Sigmoid colon (tissue), 7 donors: ENCODE data around the gene CALHM5. TPM values are rescaled to one million over a fixed set of nuclear protein-coding genes. Genes with fewer than 3 reads are reported as not detected.

Experiments
- DNase-seq: peaks from one replicate; pipeline ENCODE4 v3.0.0-alpha.2; 2019
- H3K27ac ChIP-seq, 4 donors: fragments of 200-600 bp; sonication (generic); one replicate each; pipeline ENCODE4 v1.5.1; 2016 to 2019; ENCODE audit warnings: mild to moderate bottlenecking in 1 of 4
- H3K27me3 ChIP-seq, 3 donors: fragments of 200-600 bp; sonication (generic); one replicate each; pipeline ENCODE4 v1.5.1; 2019; ENCODE audit warnings: mild to moderate bottlenecking in 1 of 3
- H3K36me3 ChIP-seq, 4 donors: fragments of 200-600 bp; sonication (generic); one replicate each; pipeline ENCODE4 v1.5.1; 2016 to 2019
- H3K4me1 ChIP-seq, 4 donors: fragments of 200-600 bp; sonication (generic); one replicate each; pipeline ENCODE4 v1.5.1; 2017 to 2019
- H3K4me3 ChIP-seq, 4 donors: fragments of 200-600 bp; sonication (generic); one replicate each; pipeline ENCODE4 v1.5.1; 2017 to 2019; ENCODE audit warnings: mild to moderate bottlenecking in 2 of 4, moderate library complexity in 1 of 4
- H3K9me3 ChIP-seq, 4 donors: fragments of 200-600 bp in 3 of 4; sonication (generic) in 3 of 4; one replicate each; pipeline versions ENCODE4 v1.5.1 to v1.6.1; 2013 to 2019
- EP300 ChIP-seq, 4 donors: sonication (generic); formaldehyde crosslinking; IDR thresholded peaks; one replicate each; pipeline ENCODE4 v1.6.1; 2017; ENCODE audit warnings: antibody characterized with exemption in 4 of 4
- POLR2A ChIP-seq, 2 donors: fragments of 450-650 bp; IDR thresholded peaks; one replicate each; pipeline ENCODE4 v1.6.1; 2016; ENCODE audit warnings: antibody characterized with exemption in 2 of 2, mild to moderate bottlenecking in 2 of 2, moderate library complexity in 2 of 2
- POLR2AphosphoS5 ChIP-seq, 4 donors: sonication (generic); formaldehyde crosslinking; IDR thresholded peaks; one replicate each; pipeline ENCODE4 v1.6.1; 2017; ENCODE audit warnings: antibody characterized with exemption in 4 of 4
- WGBS, 2 donors: extraction: QIAGEN DNeasy Blood & Tissue Kit; methylation state at CpG; one replicate each; pipeline ENCODE4 v1.1.7; 2013; 5-methylcytosine and 5-hydroxymethylcytosine counted together
- intact Hi-C: fragments of 100-400 bp; cut with DNase I; formaldehyde crosslinking; loops from one replicate; pipeline ENCODE4 v1.15.1; 2023
- polyA plus RNA-seq, 3 donors: library from polyadenylated mRNA; stranded (reverse); fragments of 200-250 nt; gene quantifications; one replicate each; pipeline ENCODE4 v1.2.3, GENCODE V29; 2013
- total RNA-seq, 4 donors: library from RNA; depleted of rRNA; stranded (reverse); fragments of >200 nt; gene quantifications; one replicate each; pipeline ENCODE4 v1.1.0, GENCODE V29; 2016
- TF ChIP-seq, protein P1 (sequence below), 4 experiments: fragments of 450-650 bp in 3 of 4; fragments of 200-600 bp in 1 of 4; IDR thresholded peaks; one replicate each; pipeline ENCODE4 v1.5.1; 2016 to 2019; ENCODE audit warnings: antibody characterized with exemption in 4 of 4, mild to moderate bottlenecking in 3 of 4, moderate library complexity in 2 of 4
- donor health status: healthy with polysubstance abuse.
- donor health status: Bipolar disorder and iron deficiency.
- donor health status: healthy.

The CALHM5 gene
- total and polyA plus RNA-seq, 7 donors: 0.23 to 2.5 (median 1.5) TPM

DNA sequence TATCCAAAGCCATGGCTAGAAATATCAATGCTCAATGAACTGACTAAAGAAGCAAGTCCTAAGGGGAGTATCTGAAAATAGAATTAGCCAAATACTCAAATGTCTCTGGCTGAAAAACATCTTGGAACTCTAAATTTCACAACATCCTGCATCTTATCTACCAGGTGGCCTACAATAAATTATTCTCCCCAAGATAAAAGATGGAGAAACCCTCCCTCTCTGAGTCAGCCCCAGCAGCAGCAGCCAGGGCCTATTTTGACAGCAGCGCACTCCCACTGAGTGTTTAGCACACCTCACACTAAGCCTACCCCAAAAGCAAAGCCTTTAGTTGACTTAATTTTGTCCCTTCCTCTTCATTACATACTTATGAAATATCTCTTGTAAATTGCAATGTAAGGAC is 44.3 kb upstream of the CALHM5 start:
- TF ChIP-seq, protein P1, sequence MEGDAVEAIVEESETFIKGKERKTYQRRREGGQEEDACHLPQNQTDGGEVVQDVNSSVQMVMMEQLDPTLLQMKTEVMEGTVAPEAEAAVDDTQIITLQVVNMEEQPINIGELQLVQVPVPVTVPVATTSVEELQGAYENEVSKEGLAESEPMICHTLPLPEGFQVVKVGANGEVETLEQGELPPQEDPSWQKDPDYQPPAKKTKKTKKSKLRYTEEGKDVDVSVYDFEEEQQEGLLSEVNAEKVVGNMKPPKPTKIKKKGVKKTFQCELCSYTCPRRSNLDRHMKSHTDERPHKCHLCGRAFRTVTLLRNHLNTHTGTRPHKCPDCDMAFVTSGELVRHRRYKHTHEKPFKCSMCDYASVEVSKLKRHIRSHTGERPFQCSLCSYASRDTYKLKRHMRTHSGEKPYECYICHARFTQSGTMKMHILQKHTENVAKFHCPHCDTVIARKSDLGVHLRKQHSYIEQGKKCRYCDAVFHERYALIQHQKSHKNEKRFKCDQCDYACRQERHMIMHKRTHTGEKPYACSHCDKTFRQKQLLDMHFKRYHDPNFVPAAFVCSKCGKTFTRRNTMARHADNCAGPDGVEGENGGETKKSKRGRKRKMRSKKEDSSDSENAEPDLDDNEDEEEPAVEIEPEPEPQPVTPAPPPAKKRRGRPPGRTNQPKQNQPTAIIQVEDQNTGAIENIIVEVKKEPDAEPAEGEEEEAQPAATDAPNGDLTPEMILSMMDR (IDR thresholded peaks at IDR 0.05): no peak
- TF ChIP-seq POLR2A (IDR thresholded peaks at IDR 0.05): no peak
- no peak for TF ChIP-seq POLR2AphosphoS5 (IDR thresholded peaks at IDR 0.05)
- TF ChIP-seq EP300 (IDR thresholded peaks at IDR 0.05): no peak
- H3K27ac ChIP-seq: no peak overlapping the region
- H3K36me3 ChIP-seq: no peaks in the 10 kb centered on the region
- peaks cover 0 to 14% (median 0%) of the 10 kb centered on the region in 3 donors for H3K27me3 ChIP-seq
- H3K4me3 ChIP-seq: no peak overlapping the region
- H3K9me3 ChIP-seq: no peaks in the 10 kb centered on the region
- no peak for DNase-seq
- intact Hi-C loops: no loop called here
- 94 to 99% methylated on average over 1 of the region's 1 CpG for WGBS, 2 donors
- peaks cover 0 to 5% (median 1%) of the 10 kb centered on the region in 4 donors for H3K4me1 ChIP-seq

DNA sequence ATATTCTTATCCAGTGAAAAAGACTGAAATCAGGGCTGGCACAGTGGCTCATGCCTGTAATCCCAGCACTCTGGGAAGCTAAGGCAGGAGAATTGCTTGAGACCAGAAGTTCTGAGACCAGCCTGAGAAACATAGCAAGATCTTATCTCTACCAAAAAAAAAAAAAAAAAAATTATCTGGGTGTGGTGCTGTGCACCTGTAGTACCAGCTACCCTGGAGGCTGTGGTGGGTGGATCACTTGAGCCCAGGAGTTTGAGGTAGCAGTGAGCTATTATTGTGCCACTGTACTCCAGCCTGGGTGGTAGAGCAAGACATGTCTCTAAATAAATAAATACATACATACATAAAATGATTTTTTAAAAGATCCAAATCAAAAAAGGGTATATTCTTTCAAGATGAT is 43.9 kb upstream of the CALHM5 start:
- intact Hi-C loops: no loop called here
- H3K4me1 ChIP-seq: peaks cover 0 to under 1% (median 0%) of the 10 kb centered on the region in 4 donors
- peaks cover 0 to 10% (median 0%) of the 10 kb centered on the region in 3 donors for H3K27me3 ChIP-seq
- H3K36me3 ChIP-seq: no peaks in the 10 kb centered on the region
- no peak for DNase-seq
- TF ChIP-seq EP300 (IDR thresholded peaks at IDR 0.05): no peak
- no peak for TF ChIP-seq POLR2AphosphoS5 (IDR thresholded peaks at IDR 0.05)
- TF ChIP-seq POLR2A (IDR thresholded peaks at IDR 0.05): no peak
- TF ChIP-seq, protein P1 (IDR thresholded peaks at IDR 0.05): no peak
- H3K27ac ChIP-seq: no peak overlapping the region
- H3K4me3 ChIP-seq: no peak overlapping the region
- H3K9me3 ChIP-seq: no peaks in the 10 kb centered on the region

DNA sequence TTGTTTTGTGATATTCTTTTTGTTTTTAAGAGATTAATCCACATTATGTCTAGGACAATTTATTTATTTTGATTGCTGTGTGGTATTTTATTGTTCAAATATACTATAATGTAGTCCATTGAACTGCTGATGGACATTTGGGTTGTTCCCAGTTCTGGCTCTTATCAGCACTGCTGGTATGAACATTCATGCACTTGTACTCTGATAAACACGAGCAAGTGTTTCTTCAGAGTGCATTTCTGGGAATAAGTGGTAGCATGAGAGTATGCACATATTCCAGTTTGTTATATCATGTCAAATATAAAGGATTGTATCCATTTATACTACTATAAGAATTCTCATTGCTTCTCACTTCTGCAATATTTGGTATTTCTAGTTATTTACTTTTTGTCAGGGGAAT is 43.1 kb upstream of the CALHM5 start:
- H3K4me3 ChIP-seq: no peak overlapping the region
- H3K27ac ChIP-seq: no peak overlapping the region
- H3K9me3 ChIP-seq: no peaks in the 10 kb centered on the region
- no peak for DNase-seq
- 79 to 86% methylated on average over 1 of the region's 1 CpG for WGBS, 2 donors
- TF ChIP-seq POLR2A (IDR thresholded peaks at IDR 0.05) (no peak), POLR2AphosphoS5 (IDR thresholded peaks at IDR 0.05) (no peak)
- no peaks in the 10 kb centered on the region for H3K36me3 ChIP-seq
- intact Hi-C loops: no loop called here
- peaks cover 0 to 2% (median 0%) of the 10 kb centered on the region in 3 donors for H3K27me3 ChIP-seq
- H3K4me1 ChIP-seq: no peaks in the 10 kb centered on the region

DNA sequence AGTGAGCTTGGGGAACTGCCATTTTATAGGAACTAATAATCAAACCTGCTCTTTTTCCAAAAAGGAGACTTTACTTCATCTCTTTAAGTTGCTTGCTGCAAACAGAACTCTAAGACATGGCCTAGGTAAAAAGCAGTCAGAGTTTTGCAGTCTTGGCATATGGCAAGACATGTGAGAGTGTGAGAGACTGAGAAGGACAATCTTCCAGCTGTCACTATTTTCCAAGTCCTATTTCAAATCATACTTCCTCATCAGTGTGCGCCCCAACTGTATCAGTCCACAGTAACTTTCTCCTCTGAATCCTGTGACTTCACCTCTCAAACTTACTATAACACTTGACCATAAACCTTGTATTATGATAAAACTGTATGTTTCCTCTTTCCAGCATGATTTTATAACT is 39.9 kb upstream of the CALHM5 start:
- no peak overlapping the region for H3K4me3 ChIP-seq
- TF ChIP-seq POLR2AphosphoS5 (IDR thresholded peaks at IDR 0.05) (no peak), EP300 (IDR thresholded peaks at IDR 0.05) (no peak), POLR2A (IDR thresholded peaks at IDR 0.05) (no peak)
- TF ChIP-seq, protein P1 (IDR thresholded peaks at IDR 0.05): no peak
- H3K27me3 ChIP-seq: no peaks in the 10 kb centered on the region
- no peak for DNase-seq
- no peak overlapping the region for H3K27ac ChIP-seq
- no peaks in the 10 kb centered on the region for H3K4me1 ChIP-seq
- WGBS, 2 donors: 93 to 98% methylated on average over 1 of the region's 1 CpG
- H3K36me3 ChIP-seq: no peaks in the 10 kb centered on the region
- intact Hi-C loops: no loop called here
- no peaks in the 10 kb centered on the region for H3K9me3 ChIP-seq

DNA sequence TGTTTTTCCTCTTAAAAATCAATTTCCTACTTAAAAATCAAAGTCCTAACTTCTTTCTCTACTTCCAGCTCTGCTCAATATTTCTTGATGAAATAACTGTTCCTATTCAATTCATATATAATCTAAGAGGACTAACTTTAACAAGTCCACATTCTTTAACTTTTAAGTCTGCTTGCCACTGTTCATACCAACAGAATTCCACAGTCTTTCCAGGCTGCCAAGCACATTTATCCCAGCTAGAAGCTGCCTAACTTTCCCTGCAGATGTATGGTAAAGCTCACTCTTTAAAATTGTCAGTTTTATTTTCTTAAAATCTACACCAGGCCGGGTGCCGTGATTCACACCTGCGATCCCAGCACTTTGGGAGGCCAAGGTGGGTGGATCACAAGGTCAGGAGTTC is 38.7 kb upstream of the CALHM5 start:
- 87 to 89% methylated on average over 3 of the region's 3 CpGs for WGBS, 2 donors
- no peaks in the 10 kb centered on the region for H3K27me3 ChIP-seq
- no peaks in the 10 kb centered on the region for H3K9me3 ChIP-seq
- TF ChIP-seq, protein P1 (IDR thresholded peaks at IDR 0.05): no peak
- no peak for TF ChIP-seq POLR2AphosphoS5 (IDR thresholded peaks at IDR 0.05)
- TF ChIP-seq EP300 (IDR thresholded peaks at IDR 0.05): no peak
- no peak for TF ChIP-seq POLR2A (IDR thresholded peaks at IDR 0.05)
- H3K4me1 ChIP-seq: no peaks in the 10 kb centered on the region
- intact Hi-C loops: no loop called here
- no peak overlapping the region for H3K4me3 ChIP-seq
- no peak for DNase-seq
- H3K27ac ChIP-seq: no peak overlapping the region
- no peaks in the 10 kb centered on the region for H3K36me3 ChIP-seq
